H1 (cell line): Measurements from ENCODE around the gene STOML2. TPM values are rescaled to one million over a fixed set of nuclear protein-coding genes. Genes with fewer than 3 reads are reported as not detected.
A peak's percentile ranks its signal among the peaks of the same experiment; 100 is the strongest.
"Not testable (repeated sequence)": the region's sequence is repeated elsewhere in the genome, so short reads cannot be mapped to it uniquely, and the experiment has no call there.

Experiments used
- CTCF ChIA-PET: fragments of 300-600 bp; sonication (Branson Sonifier 250); formaldehyde crosslinking; loops from one replicate; lab custom pipeline; 2021; ENCODE audit not compliant: partially characterized antibody; lab: Charles Lee
- POLR2A ChIA-PET: fragments of 300-600 bp; sonication (Branson Sonifier 250); formaldehyde crosslinking; loops from one replicate; lab custom pipeline; 2021; ENCODE audit warnings: inconsistent platforms; ENCODE audit not compliant: partially characterized antibody; lab: Charles Lee
- DNase-seq, 2 experiments: peaks; one replicate each; pipeline versions ENCODE4 v3.0.0 to v3.0.0-alpha.2; 2010 to 2022; ENCODE audit warnings: low spot score in 2 of 2, low read depth in 1 of 2, mixed read lengths in 1 of 2
- FAIRE-seq: peaks from 2 replicates; lab custom pipeline; 2011; peaks lifted over from hg19 to GRCh38; lab: Jason Lieb, UNC
- H2AFZ ChIP-seq: 2 replicates; pipeline ENCODE4 v1.8.1; 2012; ENCODE audit warnings: low read length, inconsistent platforms
- H2AK5ac ChIP-seq: 2 replicates; pipeline ENCODE4 v1.6.1; 2013; ENCODE audit warnings: low read depth, low read length
- H2BK120ac ChIP-seq: replicated peaks from 2 replicates; pipeline ENCODE3; 2013; ENCODE audit warnings: low read depth, low read length, inconsistent platforms
- H2BK12ac ChIP-seq: 2 replicates; pipeline ENCODE4 v1.6.1; 2013; ENCODE audit warnings: low read depth, low read length
- H2BK15ac ChIP-seq: 2 replicates; pipeline ENCODE4 v1.6.1; 2013; ENCODE audit warnings: low read length
- H2BK20ac ChIP-seq: 2 replicates; pipeline ENCODE4 v1.6.1; 2013; ENCODE audit warnings: low read length
- H2BK5ac ChIP-seq: 2 replicates; pipeline ENCODE4 v1.6.1; 2013; ENCODE audit warnings: low read depth, low read length
- H3K14ac ChIP-seq: 2 replicates; pipeline ENCODE4 v1.6.1; 2013; ENCODE audit warnings: inconsistent platforms; ENCODE audit not compliant: insufficient read length
- H3K18ac ChIP-seq: 2 replicates; pipeline ENCODE4 v1.6.1; 2013; ENCODE audit warnings: low read length; ENCODE audit errors: extremely low read depth
- H3K23ac ChIP-seq: 2 replicates; pipeline ENCODE4 v1.6.1; 2013; ENCODE audit warnings: inconsistent platforms; ENCODE audit not compliant: insufficient read length
- H3K23me2 ChIP-seq: 2 replicates; pipeline ENCODE4 v1.6.1; 2013; ENCODE audit warnings: low read depth, low read length
- H3K27ac ChIP-seq: 2 replicates; pipeline ENCODE4 v1.6.1; 2011; ENCODE audit warnings: low read depth, low read length, inconsistent platforms
- H3K27me3 ChIP-seq, 4 experiments: replicated peaks in 1 of 4; 1 replicate in 1 of 4; 2 replicates in 3 of 4; pipeline versions ENCODE4 v1.6.1 to v1.8.1; 2011 to 2013; ENCODE audit warnings: low read length in 3 of 4, mild to moderate bottlenecking in 3 of 4, inconsistent platforms in 2 of 4, mixed read lengths in 2 of 4, moderate library complexity in 1 of 4; ENCODE audit not compliant: control insufficient read depth in 3 of 4, insufficient read depth in 3 of 4; ENCODE audit errors: extremely low read depth in 1 of 4
- H3K36me3 ChIP-seq, 4 experiments: 2 replicates each; pipeline versions ENCODE4 v1.6.1 to v1.8.1; 2011 to 2013; ENCODE audit warnings: mild to moderate bottlenecking in 4 of 4, low read length in 3 of 4, moderate library complexity in 2 of 4, control low read depth in 1 of 4, inconsistent platforms in 1 of 4; ENCODE audit not compliant: insufficient read depth in 4 of 4, control insufficient read depth in 2 of 4
- H3K4ac ChIP-seq: replicated peaks from 2 replicates; pipeline ENCODE3; 2013; ENCODE audit warnings: low read length, low read depth, mixed read lengths, inconsistent platforms; ENCODE audit not compliant: insufficient read length
- H3K4me1 ChIP-seq, 4 experiments: replicated peaks in 1 of 4; 1 replicate in 1 of 4; 2 replicates in 3 of 4; pipeline versions ENCODE4 v1.6.1 to v1.8.1; 2011 to 2013; ENCODE audit warnings: low read length in 3 of 4, inconsistent platforms in 2 of 4, mixed read lengths in 1 of 4; ENCODE audit not compliant: insufficient read depth in 4 of 4, control insufficient read depth in 3 of 4
- H3K4me2 ChIP-seq, 2 experiments: 2 replicates each; pipeline versions ENCODE4 v1.6.1 to v1.8.1; 2011 to 2013; ENCODE audit warnings: low read depth in 2 of 2, low read length in 2 of 2, control low read depth in 1 of 2, inconsistent platforms in 1 of 2, mild to moderate bottlenecking in 1 of 2; ENCODE audit not compliant: insufficient read depth in 1 of 2
- H3K4me3 ChIP-seq, 4 experiments: fragments of 200-600, 300-600 bp in 1 of 4; sonication (generic), shearing (Covaris generic), sonication (Bioruptor Twin) in 1 of 4; 2 replicates each; pipeline versions ENCODE4 v1.5.1 to v1.8.1; 2011 to 2016; ENCODE audit warnings: low read length in 4 of 4, low read depth in 3 of 4, control low read depth in 2 of 4, inconsistent platforms in 2 of 4, mild to moderate bottlenecking in 2 of 4, mixed read lengths in 1 of 4, moderate library complexity in 1 of 4; ENCODE audit not compliant: insufficient read depth in 2 of 4; ENCODE audit errors: extremely low read depth in 1 of 4
- H3K56ac ChIP-seq: replicated peaks from 2 replicates; pipeline ENCODE3; 2013; ENCODE audit warnings: low read depth, mild to moderate bottlenecking, mixed read lengths, low read length, inconsistent platforms; ENCODE audit not compliant: insufficient read length
- H3K79me1 ChIP-seq: 2 replicates; pipeline ENCODE4 v1.6.1; 2013; ENCODE audit warnings: low read depth, low read length, control low read depth
- H3K79me2 ChIP-seq, 2 experiments: 2 replicates each; pipeline versions ENCODE4 v1.6.1 to v1.8.1; 2012 to 2013; ENCODE audit warnings: low read length in 2 of 2, mild to moderate bottlenecking in 2 of 2, inconsistent platforms in 1 of 2; ENCODE audit not compliant: insufficient read depth in 2 of 2, control insufficient read depth in 1 of 2
- H3K9ac ChIP-seq, 4 experiments: replicated peaks in 1 of 4; 1 replicate in 1 of 4; 2 replicates in 3 of 4; pipeline versions ENCODE4 v1.6.1 to v1.8.1; 2011 to 2013; ENCODE audit warnings: low read depth in 3 of 4, low read length in 3 of 4, control low read depth in 2 of 4, mild to moderate bottlenecking in 2 of 4, moderate library complexity in 2 of 4, inconsistent platforms in 1 of 4; ENCODE audit errors: extremely low read depth in 1 of 4
- H3K9me3 ChIP-seq, 2 experiments: 2 replicates each; pipeline versions ENCODE4 v1.6.1 to v1.8.1; 2012 to 2013; ENCODE audit warnings: mild to moderate bottlenecking in 2 of 2, moderate library complexity in 2 of 2, control low read depth in 1 of 2, inconsistent platforms in 1 of 2, low read depth in 1 of 2, low read length in 1 of 2, mixed read lengths in 1 of 2; ENCODE audit not compliant: insufficient read depth in 2 of 2
- H4K20me1 ChIP-seq, 2 experiments: replicated peaks in 1 of 2; 2 replicates each; pipeline versions ENCODE3 to v1.8.1; 2011 to 2013; ENCODE audit warnings: inconsistent platforms in 2 of 2, low read length in 2 of 2, mild to moderate bottlenecking in 1 of 2; ENCODE audit not compliant: insufficient read depth in 2 of 2, control insufficient read depth in 1 of 2
- H4K5ac ChIP-seq: 2 replicates; pipeline ENCODE4 v1.6.1; 2013; ENCODE audit warnings: low read length, low read depth, mixed read lengths, inconsistent platforms; ENCODE audit not compliant: insufficient read length
- H4K8ac ChIP-seq: 2 replicates; pipeline ENCODE4 v1.8.0; 2013; ENCODE audit warnings: mild to moderate bottlenecking, moderate library complexity, low read length, inconsistent platforms; ENCODE audit not compliant: insufficient read depth; ENCODE audit errors: extremely low read depth
- H4K91ac ChIP-seq: replicated peaks from 2 replicates; pipeline ENCODE3; 2013; ENCODE audit warnings: low read length, mixed read lengths, inconsistent platforms; ENCODE audit not compliant: insufficient read length
- ZNF274 ChIP-seq: IDR thresholded peaks from 2 replicates; pipeline ENCODE4 v1.7.0; 2012; ENCODE audit warnings: low read length, borderline replicate concordance; ENCODE audit errors: extremely low read depth
- WGBS, 2 experiments: shearing (Covaris generic) in 1 of 2; methylation state at CpG; one replicate each; pipeline versions ENCODE4 v1.1.6 to v1.1.7; 2013 to 2015; ENCODE audit warnings: low lambda C conversion rate in 2 of 2, mixed read lengths in 2 of 2, inconsistent platforms in 1 of 2, low coverage in 1 of 2, missing lambda C conversion rate in 1 of 2; ENCODE audit not compliant: insufficient replicate concordance in 2 of 2, insufficient coverage in 1 of 2, insufficient read length in 1 of 2; ENCODE audit errors: extremely low coverage in 1 of 2, missing lambda C conversion rate in 1 of 2; 5-methylcytosine and 5-hydroxymethylcytosine counted together
- polyA plus RNA-seq, 7 experiments: library from polyadenylated mRNA; depleted of rRNA in 3 of 7; stranded (reverse) in 5 of 7; unstranded in 2 of 7; fragments of >200 nt in 5 of 7; fragments of 200-250 nt in 2 of 7; gene quantifications; 1 replicate in 5 of 7; 2 replicates in 1 of 7; 4 replicates in 1 of 7; pipeline versions ENCODE4 v1.2.1 to v1.2.3, GENCODE V29; 2011 to 2013; ENCODE audit warnings: missing spikeins in 2 of 7, mixed read lengths in 2 of 7
- total RNA-seq: library from RNA; stranded (reverse); fragmentation: NEBNext Ultra II Directional; extraction: Animal tissue kit (Norgen Biotek cat#: 25700); gene quantifications from 2 replicates; pipeline ENCODE4 v1.2.1, GENCODE V29; 2021

The STOML2 gene
- total and polyA plus RNA-seq, 2 of the 8 experiments (the other 6 are each of a cell fraction or from before 2014, with no cell fraction given): 203 to 256 TPM

DNA sequence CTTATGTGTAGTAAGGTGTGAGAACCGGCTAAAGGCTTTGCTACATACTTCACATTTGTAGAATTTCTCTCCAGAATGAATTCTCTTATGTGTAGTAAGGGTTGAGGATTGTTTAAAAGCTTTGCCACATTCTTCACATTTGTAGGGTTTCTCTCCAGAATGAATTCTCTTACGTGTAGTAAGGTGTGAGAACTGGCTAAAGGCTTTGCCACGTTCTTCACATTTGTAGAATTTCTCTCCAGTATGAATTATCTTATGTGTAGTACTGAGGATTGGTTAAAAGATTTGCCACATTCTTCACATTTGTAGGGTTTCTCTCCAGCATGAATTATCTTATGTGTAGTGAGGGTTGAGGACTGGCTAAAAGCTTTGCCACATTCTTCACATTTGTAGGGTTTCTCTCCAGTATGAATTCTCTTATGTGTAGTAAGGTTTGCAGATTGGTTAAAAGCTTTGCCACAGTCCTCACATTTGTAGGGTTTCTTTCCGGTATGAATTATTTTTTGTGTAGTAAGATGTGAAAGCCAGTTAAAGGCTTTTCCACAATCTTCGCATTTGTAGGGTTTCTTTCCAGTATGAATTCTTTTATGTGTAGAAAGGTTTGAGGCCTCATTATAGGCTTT is 45.1 kb upstream of the STOML2 start:
- DNase-seq, H3K4ac ChIP-seq, H4K20me1 ChIP-seq, H3K18ac ChIP-seq, H4K91ac ChIP-seq, H2BK15ac ChIP-seq, H2BK20ac ChIP-seq, H2AFZ ChIP-seq, H4K8ac ChIP-seq, H3K36me3 ChIP-seq, H3K27ac ChIP-seq, H3K23ac ChIP-seq, H3K79me2 ChIP-seq, H3K27me3 ChIP-seq, H2AK5ac ChIP-seq, H3K14ac ChIP-seq, H3K9ac ChIP-seq, FAIRE-seq, H2BK120ac ChIP-seq, H3K23me2 ChIP-seq, H2BK5ac ChIP-seq, H3K4me1 ChIP-seq, H3K79me1 ChIP-seq, H3K56ac ChIP-seq, H4K5ac ChIP-seq, H3K4me2 ChIP-seq, H3K4me3 ChIP-seq, POLR2A ChIA-PET: not testable (repeated sequence)
- CTCF ChIA-PET: interaction anchor here (0.7 kb wide), 1 partner anchor 31 kb away, joined by 3 read pairs; no protein-coding TSS in a partner anchor
- 65% methylated on average over 5 of the region's 5 CpGs; no CpG with 5 or more reads in 1 of the 2 experiments for WGBS, 2 experiments
- peaks cover 18 to 31% of the 10 kb centered on the region in 2 experiments for H3K9me3 ChIP-seq
- TF ChIP-seq ZNF274: peak; percentile 69; the same call in 1 of the 2 replicates
- TF ChIP-seq, all 59 proteins: peak for 1; not testable (repeated sequence) for 58
- H2BK12ac ChIP-seq: not testable (repeated sequence)
